GM19043 (cell line): ENCODE measurements around the gene FHOD3.
A peak's percentile ranks its signal among the peaks of the same experiment; 100 is the strongest.
"Not testable (repeated sequence)": the region's sequence is repeated elsewhere in the genome, so short reads cannot be mapped to it uniquely, and the experiment has no call there.

ENCODE experiments used
- ATAC-seq: cut with Tn5 transposase; IDR thresholded peaks from one replicate; pipeline ENCODE4 v1.9.1; 2021; ENCODE audit warnings: low read depth; ENCODE audit not compliant: unreplicated experiment

FHOD3 gene

GRCh38 chr18:36341944-36342343 lies 44.4 kb downstream of the FHOD3 start:
- no peak for ATAC-seq

- no peak for ATAC-seq
Measured at GRCh38 chr18:36348331-36348730, 50.8 kb downstream of the FHOD3 start.

- no peak for ATAC-seq
Measured at GRCh38 chr18:36348971-36349417, 51.5 kb downstream of the FHOD3 start.

GRCh38 chr18:36349552-36349951 lies 52.0 kb downstream of the FHOD3 start:
- no peak for ATAC-seq

GRCh38 chr18:36350251-36350651 lies 52.7 kb downstream of the FHOD3 start:
- ATAC-seq = no peak

GRCh38 chr18:36350839-36351469 lies 53.4 kb downstream of the FHOD3 start:
- ATAC-seq = no peak

GRCh38 chr18:36352384-36352783 lies 54.9 kb downstream of the FHOD3 start:
- no peak for ATAC-seq

GRCh38 chr18:36354989-36355388 lies 57.5 kb downstream of the FHOD3 start:
- ATAC-seq = no peak

GRCh38 chr18:36355511-36355910 lies 58.0 kb downstream of the FHOD3 start:
- no peak for ATAC-seq

- not testable (repeated sequence) for ATAC-seq
Measured at GRCh38 chr18:36356741-36357140, 59.2 kb downstream of the FHOD3 start.

GRCh38 chr18:36358141-36358540 lies 60.6 kb downstream of the FHOD3 start:
- no peak for ATAC-seq

- ATAC-seq = no peak
Measured at GRCh38 chr18:36360256-36360909, 62.9 kb downstream of the FHOD3 start.

GRCh38 chr18:36364911-36365624 lies 67.6 kb downstream of the FHOD3 start:
- no peak for ATAC-seq

- ATAC-seq = no peak
Measured at GRCh38 chr18:36365836-36366775, 68.6 kb downstream of the FHOD3 start.

- peak; percentile 55 for ATAC-seq
Measured at GRCh38 chr18:36366994-36367839, 69.7 kb downstream of the FHOD3 start.

- ATAC-seq = no peak
Measured at GRCh38 chr18:36368889-36369288, 71.4 kb downstream of the FHOD3 start.

- ATAC-seq = no peak
Measured at GRCh38 chr18:36372903-36373311, 75.4 kb downstream of the FHOD3 start.

- no peak for ATAC-seq
Measured at GRCh38 chr18:36374262-36374661, 76.7 kb downstream of the FHOD3 start.

GRCh38 chr18:36375118-36375517 lies 77.6 kb downstream of the FHOD3 start:
- no peak for ATAC-seq

- ATAC-seq = no peak
Measured at GRCh38 chr18:36376361-36376760, 78.8 kb downstream of the FHOD3 start.
